GM12872 (cell line): ENCODE measurements around the gene APCDD1L.

ENCODE experiments used
- TF ChIP-seq, protein P1 (sequence below): IDR thresholded peaks from 3 replicates; pipeline ENCODE4 v1.5.1; 2011; ENCODE audit warnings: low read depth, mild to moderate bottlenecking, low read length, moderate library complexity; ENCODE audit not compliant: insufficient read depth

Gene APCDD1L

GRCh38 chr20:58454460-58454859 lies 60.7 kb downstream of the APCDD1L start:
- TF ChIP-seq, protein P1, sequence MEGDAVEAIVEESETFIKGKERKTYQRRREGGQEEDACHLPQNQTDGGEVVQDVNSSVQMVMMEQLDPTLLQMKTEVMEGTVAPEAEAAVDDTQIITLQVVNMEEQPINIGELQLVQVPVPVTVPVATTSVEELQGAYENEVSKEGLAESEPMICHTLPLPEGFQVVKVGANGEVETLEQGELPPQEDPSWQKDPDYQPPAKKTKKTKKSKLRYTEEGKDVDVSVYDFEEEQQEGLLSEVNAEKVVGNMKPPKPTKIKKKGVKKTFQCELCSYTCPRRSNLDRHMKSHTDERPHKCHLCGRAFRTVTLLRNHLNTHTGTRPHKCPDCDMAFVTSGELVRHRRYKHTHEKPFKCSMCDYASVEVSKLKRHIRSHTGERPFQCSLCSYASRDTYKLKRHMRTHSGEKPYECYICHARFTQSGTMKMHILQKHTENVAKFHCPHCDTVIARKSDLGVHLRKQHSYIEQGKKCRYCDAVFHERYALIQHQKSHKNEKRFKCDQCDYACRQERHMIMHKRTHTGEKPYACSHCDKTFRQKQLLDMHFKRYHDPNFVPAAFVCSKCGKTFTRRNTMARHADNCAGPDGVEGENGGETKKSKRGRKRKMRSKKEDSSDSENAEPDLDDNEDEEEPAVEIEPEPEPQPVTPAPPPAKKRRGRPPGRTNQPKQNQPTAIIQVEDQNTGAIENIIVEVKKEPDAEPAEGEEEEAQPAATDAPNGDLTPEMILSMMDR: no peak

GRCh38 chr20:58453391-58453790 lies 61.8 kb downstream of the APCDD1L start:
- TF ChIP-seq, protein P1: no peak

GRCh38 chr20:58452667-58453255 lies 62.4 kb downstream of the APCDD1L start:
- TF ChIP-seq, protein P1: no peak

DNA sequence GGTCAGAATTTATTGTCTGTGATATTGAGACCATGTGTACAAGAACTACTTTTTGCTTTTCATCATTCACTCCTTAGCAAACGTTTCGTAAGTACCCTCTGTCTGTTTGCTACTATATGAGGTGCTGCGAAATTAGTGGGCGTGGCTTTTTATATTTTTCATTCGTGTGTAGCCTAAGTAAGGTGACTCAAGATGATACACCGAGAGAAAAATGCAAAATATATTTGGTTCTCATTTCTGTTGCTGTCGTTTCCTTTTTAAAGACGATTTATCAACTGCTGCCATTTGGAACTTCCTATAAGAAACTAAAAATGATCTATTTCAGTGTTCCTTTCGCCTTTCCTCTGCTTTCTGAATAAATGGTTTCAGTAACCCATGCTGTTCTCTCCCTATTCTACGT lies 64.9 kb downstream of the APCDD1L start:
- TF ChIP-seq, protein P1: no peak

- TF ChIP-seq, protein P1: no peak
These were observed 65.4 kb downstream of the APCDD1L start for GRCh38 chr20:58449681-58450221.

DNA sequence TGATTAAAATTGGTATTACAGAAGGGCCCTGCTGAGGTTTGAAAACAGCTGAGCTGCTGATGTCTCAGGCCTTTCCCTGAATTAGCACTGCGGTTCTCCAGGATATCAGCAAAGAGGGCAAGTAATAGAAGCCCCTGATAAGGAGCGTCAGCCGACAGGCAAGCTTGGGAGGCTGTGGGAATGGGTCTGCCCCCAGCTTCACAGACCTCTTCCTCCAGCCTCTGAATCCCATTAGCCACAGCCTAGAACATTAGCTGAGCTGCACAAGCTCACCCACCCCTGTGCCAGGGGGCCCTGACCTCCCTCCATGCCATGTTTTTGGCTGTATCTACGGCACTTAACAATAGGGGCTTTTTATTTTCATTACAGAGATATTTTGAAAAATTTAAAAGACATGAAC lies 66.2 kb downstream of the APCDD1L start:
- TF ChIP-seq, protein P1: no peak

GRCh38 chr20:58447511-58448391 lies 67.4 kb downstream of the APCDD1L start:
- TF ChIP-seq, protein P1: peak; percentile 69
